ENCODE measurements around the gene KCNQ1.

DNA sequence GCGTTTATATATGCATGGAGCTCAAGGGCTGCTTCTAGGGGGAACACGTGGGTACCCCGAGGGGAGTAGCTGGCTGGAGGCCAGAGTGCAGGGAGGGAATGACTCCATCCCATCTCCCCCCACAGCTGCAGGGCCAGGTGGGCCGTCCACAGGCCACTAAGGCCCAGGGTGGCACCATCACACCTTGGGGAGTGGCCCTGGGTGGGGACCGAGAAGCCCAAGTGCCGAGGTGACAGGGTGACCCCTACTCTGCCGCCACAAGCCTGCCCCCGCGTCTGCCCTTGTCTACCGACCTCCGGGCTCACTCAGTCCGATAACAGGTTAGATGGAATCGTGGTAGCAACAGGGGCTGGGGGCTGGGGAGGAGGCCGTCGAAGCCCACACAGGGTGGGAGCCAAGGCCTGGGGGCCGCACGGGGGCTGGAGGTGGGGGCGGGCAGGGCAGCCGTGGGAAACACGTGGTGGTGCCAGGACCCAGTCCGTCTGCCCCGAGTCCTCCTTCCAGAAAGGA is 129.3 kb downstream of the KCNQ1 start:
- no peak for TF ChIP-seq POLR2A (IDR thresholded peaks at IDR 0.05)
- TF ChIP-seq, protein P1, sequence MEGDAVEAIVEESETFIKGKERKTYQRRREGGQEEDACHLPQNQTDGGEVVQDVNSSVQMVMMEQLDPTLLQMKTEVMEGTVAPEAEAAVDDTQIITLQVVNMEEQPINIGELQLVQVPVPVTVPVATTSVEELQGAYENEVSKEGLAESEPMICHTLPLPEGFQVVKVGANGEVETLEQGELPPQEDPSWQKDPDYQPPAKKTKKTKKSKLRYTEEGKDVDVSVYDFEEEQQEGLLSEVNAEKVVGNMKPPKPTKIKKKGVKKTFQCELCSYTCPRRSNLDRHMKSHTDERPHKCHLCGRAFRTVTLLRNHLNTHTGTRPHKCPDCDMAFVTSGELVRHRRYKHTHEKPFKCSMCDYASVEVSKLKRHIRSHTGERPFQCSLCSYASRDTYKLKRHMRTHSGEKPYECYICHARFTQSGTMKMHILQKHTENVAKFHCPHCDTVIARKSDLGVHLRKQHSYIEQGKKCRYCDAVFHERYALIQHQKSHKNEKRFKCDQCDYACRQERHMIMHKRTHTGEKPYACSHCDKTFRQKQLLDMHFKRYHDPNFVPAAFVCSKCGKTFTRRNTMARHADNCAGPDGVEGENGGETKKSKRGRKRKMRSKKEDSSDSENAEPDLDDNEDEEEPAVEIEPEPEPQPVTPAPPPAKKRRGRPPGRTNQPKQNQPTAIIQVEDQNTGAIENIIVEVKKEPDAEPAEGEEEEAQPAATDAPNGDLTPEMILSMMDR (IDR thresholded peaks at IDR 0.05), result no peak
- TF ChIP-seq EP300 (IDR thresholded peaks at IDR 0.05), result no peak
- TF ChIP-seq POLR2AphosphoS5 (IDR thresholded peaks at IDR 0.05), result no peak

Measured in sigmoid colon (tissue), 4 donors.